ENCODE measurements around the gene DTX3L. TPM values are rescaled to one million over a fixed set of nuclear protein-coding genes. Genes with fewer than 3 reads are reported as not detected.
A peak's percentile ranks its signal among the peaks of the same experiment; 100 is the strongest.

DTX3L gene
- total and polyA plus RNA-seq, 2 experiments from 2014 or later, result 0.04 to 0.33 TPM

- H3K27me3 ChIP-seq, result peaks cover 22% of the 10 kb centered on the region
- H3K4me3 ChIP-seq, result no peak overlapping the region
- TF ChIP-seq CTCF (IDR thresholded peaks at IDR 0.05; ENCODE audit: low read depth, low read length), result no peak
- no peaks in the 10 kb centered on the region for H3K36me3 ChIP-seq
- DNase-seq (ENCODE audit: low read depth in 1 of 2, low spot score in 1 of 2), result peak in 1 of 2 donors; percentile 31
- H3K4me1 ChIP-seq (ENCODE audit: low read depth), result peaks cover 3% of the 10 kb centered on the region
- H3K27ac ChIP-seq, result no peak overlapping the region
- H3K9me3 ChIP-seq (ENCODE audit: low read depth), result no peaks in the 10 kb centered on the region
Measured at GRCh38 chr3:122572940-122573412, 8.8 kb downstream of the DTX3L start.

- no peak for TF ChIP-seq CTCF (IDR thresholded peaks at IDR 0.05; ENCODE audit: low read depth, low read length)
- Histone ChIP-seq H3K36me3 (no peaks in the 10 kb centered on the region), H3K4me3 (no peak overlapping the region), H3K9me3 (ENCODE audit: low read depth) (no peaks in the 10 kb centered on the region), H3K27ac (no peak overlapping the region), H3K27me3 (peaks cover 29% of the 10 kb centered on the region), H3K4me1 (ENCODE audit: low read depth) (peaks cover 4% of the 10 kb centered on the region)
- no peak for DNase-seq (ENCODE audit: low read depth in 1 of 2, low spot score in 1 of 2)
Measured at GRCh38 chr3:122576174-122576940, 12.2 kb downstream of the DTX3L start.

GRCh38 chr3:122577409-122578031, 13.4 kb downstream of the DTX3L start, which contains the start of gene PARP15:
PARP15 (plus strand) TSS chr3:122577650; CDS start chr3:122577668, 18 bp downstream.
- no peak within 1 kb of the TSS for H3K27ac ChIP-seq
- H3K9me3 ChIP-seq (ENCODE audit: low read depth), result no peaks in the 10 kb centered on the region
- TF ChIP-seq CTCF (IDR thresholded peaks at IDR 0.05; ENCODE audit: low read depth, low read length), result peak; percentile 13
- peak within 1 kb of the TSS; percentile 17 for H3K4me3 ChIP-seq
- H3K4me1 ChIP-seq (ENCODE audit: low read depth), result peaks cover 4% of the 10 kb centered on the region
- H3K36me3 ChIP-seq, result no peaks in the 10 kb centered on the region
- H3K27me3 ChIP-seq, result peaks cover 29% of the 10 kb centered on the region
- peak; percentile 15 to 30 for DNase-seq (ENCODE audit: low read depth in 1 of 2, low spot score in 1 of 2)

GRCh38 chr3:122578069-122578740, 14.1 kb downstream of the DTX3L start:
- DNase-seq (ENCODE audit: low read depth in 1 of 2, low spot score in 1 of 2), result no peak
- no peak for TF ChIP-seq CTCF (IDR thresholded peaks at IDR 0.05; ENCODE audit: low read depth, low read length)
- Histone ChIP-seq H3K4me3 (peak overlapping the region; percentile 17), H3K27me3 (peaks cover 29% of the 10 kb centered on the region), H3K36me3 (no peaks in the 10 kb centered on the region), H3K4me1 (ENCODE audit: low read depth) (peaks cover 4% of the 10 kb centered on the region), H3K9me3 (ENCODE audit: low read depth) (no peaks in the 10 kb centered on the region), H3K27ac (no peak overlapping the region)

GRCh38 chr3:122580470-122580869, 16.3 kb downstream of the DTX3L start:
- Histone ChIP-seq H3K27me3 (peaks cover 29% of the 10 kb centered on the region), H3K4me1 (ENCODE audit: low read depth) (peaks cover 4% of the 10 kb centered on the region), H3K4me3 (no peak overlapping the region), H3K36me3 (no peaks in the 10 kb centered on the region), H3K27ac (no peak overlapping the region), H3K9me3 (ENCODE audit: low read depth) (no peaks in the 10 kb centered on the region)
- no peak for TF ChIP-seq CTCF (IDR thresholded peaks at IDR 0.05; ENCODE audit: low read depth, low read length)
- DNase-seq (ENCODE audit: low read depth in 1 of 2, low spot score in 1 of 2), result no peak

Data from cardiac muscle cell (in vitro differentiated cells and primary cell).